HEK293 (cell line): ENCODE results near the gene APOL3.
"Not testable (repeated sequence)": the region's sequence is repeated elsewhere in the genome, so short reads cannot be mapped to it uniquely, and the experiment has no call there.

Experiments used
- CTCF ChIA-PET: fragments of 350-600 bp; formaldehyde crosslinking; extraction: SDS; loops from one replicate; lab custom pipeline; 2021; ENCODE audit warnings: antibody characterized with exemption; lab: Yijun Ruan, JAX
- POLR2A ChIA-PET: fragments of 300-600 bp; formaldehyde crosslinking; extraction: SDS; loops from one replicate; lab custom pipeline; 2020; ENCODE audit warnings: antibody characterized with exemption, inconsistent platforms; lab: Yijun Ruan, JAX
- H3K27ac ChIP-seq: fragments of 200-500 bp; sonication (Bioruptor generic); 2 replicates; pipeline ENCODE4 v1.5.1; 2014; ENCODE audit warnings: low read depth, low read length, control low read depth, inconsistent platforms; ENCODE audit errors: extremely low read depth
- H3K36me3 ChIP-seq, 2 experiments: fragments of 200-500 bp in 1 of 2; sonication (Bioruptor generic) in 1 of 2; 1 replicate in 1 of 2; 2 replicates in 1 of 2; pipeline ENCODE4 v1.5.1; 2014 to 2017; ENCODE audit warnings: inconsistent platforms in 2 of 2, low read length in 2 of 2; ENCODE audit not compliant: control insufficient read depth in 2 of 2, insufficient read depth in 1 of 2
- H3K4me1 ChIP-seq: fragments of 200-500 bp; sonication (Bioruptor generic); 2 replicates; pipeline ENCODE4 v1.5.1; 2014; ENCODE audit warnings: mild to moderate bottlenecking, low read length, inconsistent platforms; ENCODE audit not compliant: control insufficient read depth, insufficient read depth
- H3K4me3 ChIP-seq: 2 replicates; pipeline ENCODE4 v1.5.1; 2011; ENCODE audit warnings: low read depth, mild to moderate bottlenecking, control low read depth, low read length, moderate library complexity
- H3K9me3 ChIP-seq: fragments of 200-500 bp; sonication (Bioruptor generic); 2 replicates; pipeline ENCODE4 v1.5.1; 2014; ENCODE audit warnings: low read depth, low read length, inconsistent platforms; ENCODE audit not compliant: control insufficient read depth, insufficient read depth
- GLIS2 ChIP-seq: fragments of 450-650 bp; formaldehyde crosslinking; IDR thresholded peaks from 2 replicates; pipeline ENCODE4 v1.5.1; 2016; ENCODE audit warnings: missing biosample characterization, missing genetic modification characterization
- MYNN ChIP-seq: fragments of 450-650 bp; formaldehyde crosslinking; IDR thresholded peaks from 2 replicates; pipeline ENCODE4 v1.5.1; 2016; ENCODE audit warnings: missing biosample characterization, missing genetic modification characterization, borderline replicate concordance
- SCRT1 ChIP-seq: fragments of 450-650 bp; formaldehyde crosslinking; IDR thresholded peaks from 2 replicates; pipeline ENCODE4 v1.5.1; 2016; ENCODE audit warnings: missing biosample characterization, missing genetic modification characterization, borderline replicate concordance
- SCRT2 ChIP-seq: fragments of 450-650 bp; formaldehyde crosslinking; IDR thresholded peaks from 2 replicates; pipeline ENCODE4 v1.5.1; 2016; ENCODE audit warnings: missing biosample characterization, missing genetic modification characterization
- ZBTB17 ChIP-seq: fragments of 450-650 bp; formaldehyde crosslinking; IDR thresholded peaks from 2 replicates; pipeline ENCODE4 v1.5.1; 2016; ENCODE audit warnings: missing biosample characterization, missing genetic modification characterization
- ZNF184 ChIP-seq: fragments of 450-650 bp; IDR thresholded peaks from 2 replicates; pipeline ENCODE4 v1.5.1; 2018; ENCODE audit warnings: missing biosample characterization, mild to moderate bottlenecking, missing genetic modification characterization
- ZNF24 ChIP-seq: fragments of 450-650 bp; formaldehyde crosslinking; IDR thresholded peaks from 2 replicates; pipeline ENCODE4 v1.5.1; 2016; ENCODE audit warnings: missing biosample characterization, missing genetic modification characterization
- ZNF426 ChIP-seq: fragments of 450-650 bp; formaldehyde crosslinking; IDR thresholded peaks from 2 replicates; pipeline ENCODE4 v1.5.1; 2017; ENCODE audit warnings: missing biosample characterization, missing genetic modification characterization, mild to moderate bottlenecking, inconsistent platforms, moderate library complexity
- ZNF473 ChIP-seq: fragments of 450-650 bp; formaldehyde crosslinking; IDR thresholded peaks from 2 replicates; pipeline ENCODE4 v1.5.1; 2017; ENCODE audit warnings: missing biosample characterization, missing genetic modification characterization
- ZNF626 ChIP-seq: fragments of 450-650 bp; sonication (Bioruptor Pico); formaldehyde crosslinking; IDR thresholded peaks from 2 replicates; pipeline ENCODE4 v1.5.1; 2018; ENCODE audit warnings: missing biosample characterization, missing genetic modification characterization, inconsistent platforms
- ZSCAN16 ChIP-seq: fragments of 450-650 bp; formaldehyde crosslinking; IDR thresholded peaks from 2 replicates; pipeline ENCODE4 v1.5.1; 2016; ENCODE audit warnings: missing biosample characterization, missing genetic modification characterization
- ZSCAN30 ChIP-seq: fragments of 450-650 bp; IDR thresholded peaks from 2 replicates; pipeline ENCODE4 v1.5.1; 2018; ENCODE audit warnings: missing biosample characterization, mild to moderate bottlenecking, missing genetic modification characterization, moderate library complexity
- TF ChIP-seq, protein P1 (sequence below): fragments of 450-650 bp; IDR thresholded peaks from 2 replicates; pipeline ENCODE4 v1.5.1; 2018; ENCODE audit warnings: missing biosample characterization, mild to moderate bottlenecking, missing genetic modification characterization
- TF ChIP-seq, protein P2 (sequence below): fragments of 450-650 bp; formaldehyde crosslinking; IDR thresholded peaks from 2 replicates; pipeline ENCODE4 v1.5.1; 2016; ENCODE audit warnings: missing biosample characterization, missing genetic modification characterization

APOL3 gene

DNA sequence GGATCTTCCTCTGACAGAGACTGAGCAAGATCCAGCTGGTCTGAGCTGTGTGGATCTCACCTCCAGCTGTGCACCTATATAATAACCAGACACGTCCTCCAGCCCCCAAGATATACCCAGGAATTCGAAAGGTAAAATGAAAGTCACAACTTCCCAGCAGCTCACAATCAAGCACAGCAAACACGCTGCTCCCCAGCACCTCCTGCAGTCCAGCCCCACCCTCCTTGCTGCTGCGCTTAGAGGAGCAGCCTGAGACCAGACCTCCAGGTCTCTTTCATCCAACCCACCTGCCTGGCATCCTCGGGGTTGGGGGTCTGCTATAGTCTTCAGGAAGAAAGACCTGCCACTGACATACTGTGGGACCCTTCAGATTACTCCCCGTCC is 44.1 kb upstream of the APOL3 start:
- H3K27ac ChIP-seq: no peak overlapping the region
- ChIA-PET POLR2A (interaction anchor here (0.7 to 1.5 kb wide), 3 partner anchors 9 to 618 kb away, joined by 3 to 4 read pairs (median 3); no protein-coding TSS in a partner anchor), CTCF (interaction anchor here (0.7 to 3.0 kb wide), 4 partner anchors 9 to 891 kb away, joined by 3 to 13 read pairs (median 4); no protein-coding TSS in a partner anchor)
- H3K4me3 ChIP-seq: no peak overlapping the region
- H3K9me3 ChIP-seq: no peaks in the 10 kb centered on the region
- H3K36me3 ChIP-seq: no peaks in the 10 kb centered on the region
- no peak for TF ChIP-seq ZNF473 (tag by site-specific recombination)
- no peak for TF ChIP-seq GLIS2 (tag by site-specific recombination)
- TF ChIP-seq ZSCAN16 (tag by site-specific recombination): no peak
- TF ChIP-seq MYNN: no peak
- no peak for TF ChIP-seq ZNF24 (tag by site-specific recombination)
- TF ChIP-seq ZNF626 (tag by site-specific recombination): no peak
- no peaks in the 10 kb centered on the region for H3K4me1 ChIP-seq

DNA sequence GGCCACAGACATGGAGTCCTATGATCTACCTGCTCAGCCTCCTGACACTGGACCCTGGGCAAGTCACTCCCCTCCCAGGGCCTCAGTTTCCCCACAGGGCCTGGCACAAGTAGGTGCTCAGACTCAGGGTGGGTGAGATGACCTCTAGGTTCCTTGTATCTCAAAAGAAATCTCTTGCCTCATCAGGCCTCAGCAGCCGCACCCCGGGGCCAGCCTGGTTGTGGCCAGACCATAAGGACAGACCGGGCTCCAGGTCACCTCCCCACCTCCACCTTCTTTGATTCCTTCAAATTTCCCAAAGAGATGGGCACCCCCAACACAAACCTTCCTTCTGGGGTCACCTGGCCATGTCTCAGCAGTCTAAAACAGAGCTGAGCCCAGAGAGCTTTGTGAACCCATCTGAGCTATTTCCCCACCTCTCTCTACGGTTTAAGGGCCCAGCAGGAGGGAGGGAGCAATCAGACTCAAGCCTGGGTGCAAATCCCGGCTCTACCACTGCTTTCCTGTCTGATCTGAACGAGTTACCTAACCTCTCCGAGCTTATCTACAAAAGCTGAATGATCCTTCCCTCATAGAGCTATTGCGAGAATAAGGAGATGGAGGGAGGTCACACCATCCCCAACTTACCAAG is 43.6 kb upstream of the APOL3 start:
- CTCF ChIA-PET: interaction anchor here (0.7 to 3.0 kb wide), 5 partner anchors 9 to 890 kb away, joined by 3 to 13 read pairs (median 3); no protein-coding TSS in a partner anchor
- Histone ChIP-seq H3K9me3 (no peaks in the 10 kb centered on the region), H3K36me3 (no peaks in the 10 kb centered on the region), H3K4me3 (no peak overlapping the region), H3K27ac (no peak overlapping the region), H3K4me1 (no peaks in the 10 kb centered on the region)
- POLR2A ChIA-PET: interaction anchor here (0.7 to 1.5 kb wide), 3 partner anchors 8 to 618 kb away, joined by 3 to 4 read pairs (median 3); no protein-coding TSS in a partner anchor
- TF ChIP-seq SCRT1 (tag by site-specific recombination) (no peak), ZNF426 (tag by site-specific recombination) (no peak)
- TF ChIP-seq, protein P1, sequence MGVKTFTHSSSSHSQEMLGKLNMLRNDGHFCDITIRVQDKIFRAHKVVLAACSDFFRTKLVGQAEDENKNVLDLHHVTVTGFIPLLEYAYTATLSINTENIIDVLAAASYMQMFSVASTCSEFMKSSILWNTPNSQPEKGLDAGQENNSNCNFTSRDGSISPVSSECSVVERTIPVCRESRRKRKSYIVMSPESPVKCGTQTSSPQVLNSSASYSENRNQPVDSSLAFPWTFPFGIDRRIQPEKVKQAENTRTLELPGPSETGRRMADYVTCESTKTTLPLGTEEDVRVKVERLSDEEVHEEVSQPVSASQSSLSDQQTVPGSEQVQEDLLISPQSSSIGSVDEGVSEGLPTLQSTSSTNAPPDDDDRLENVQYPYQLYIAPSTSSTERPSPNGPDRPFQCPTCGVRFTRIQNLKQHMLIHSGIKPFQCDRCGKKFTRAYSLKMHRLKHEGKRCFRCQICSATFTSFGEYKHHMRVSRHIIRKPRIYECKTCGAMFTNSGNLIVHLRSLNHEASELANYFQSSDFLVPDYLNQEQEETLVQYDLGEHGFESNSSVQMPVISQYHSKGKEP: no peak
- TF ChIP-seq, protein P2, sequence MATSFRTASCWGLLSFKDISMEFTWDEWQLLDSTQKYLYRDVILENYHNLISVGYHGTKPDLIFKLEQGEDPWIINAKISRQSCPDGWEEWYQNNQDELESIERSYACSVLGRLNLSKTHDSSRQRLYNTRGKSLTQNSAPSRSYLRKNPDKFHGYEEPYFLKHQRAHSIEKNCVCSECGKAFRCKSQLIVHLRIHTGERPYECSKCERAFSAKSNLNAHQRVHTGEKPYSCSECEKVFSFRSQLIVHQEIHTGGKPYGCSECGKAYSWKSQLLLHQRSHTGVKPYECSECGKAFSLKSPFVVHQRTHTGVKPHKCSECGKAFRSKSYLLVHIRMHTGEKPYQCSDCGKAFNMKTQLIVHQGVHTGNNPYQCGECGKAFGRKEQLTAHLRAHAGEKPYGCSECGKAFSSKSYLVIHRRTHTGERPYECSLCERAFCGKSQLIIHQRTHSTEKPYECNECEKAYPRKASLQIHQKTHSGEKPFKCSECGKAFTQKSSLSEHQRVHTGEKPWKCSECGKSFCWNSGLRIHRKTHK (tag by site-specific recombination): no peak

DNA sequence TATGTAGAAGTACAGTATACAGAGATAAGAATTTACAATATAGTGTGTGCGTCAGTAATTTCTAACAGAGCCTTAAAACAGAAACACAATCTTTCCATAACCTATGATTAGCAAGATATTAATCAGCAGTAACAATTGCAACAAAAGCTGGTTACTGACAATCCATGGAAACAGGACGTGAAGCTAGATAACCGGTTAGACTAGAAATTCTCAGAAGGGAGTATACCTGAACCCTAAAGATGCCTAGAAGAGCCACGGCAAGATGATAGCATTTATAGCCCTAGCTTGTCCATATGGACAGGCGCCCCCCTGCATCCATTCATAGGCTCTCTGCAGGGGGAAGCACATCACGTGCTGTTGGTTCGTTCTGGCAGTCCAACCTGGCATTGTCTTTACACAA is 42.9 kb upstream of the APOL3 start:
- POLR2A ChIA-PET, H3K27ac ChIP-seq, H3K4me1 ChIP-seq, H3K4me3 ChIP-seq, H3K36me3 ChIP-seq, H3K9me3 ChIP-seq: not testable (repeated sequence)
- CTCF ChIA-PET: interaction anchor here (0.6 to 3.0 kb wide), 5 partner anchors 18 to 83 kb away, joined by 3 to 13 read pairs (median 3); no protein-coding TSS in a partner anchor

DNA sequence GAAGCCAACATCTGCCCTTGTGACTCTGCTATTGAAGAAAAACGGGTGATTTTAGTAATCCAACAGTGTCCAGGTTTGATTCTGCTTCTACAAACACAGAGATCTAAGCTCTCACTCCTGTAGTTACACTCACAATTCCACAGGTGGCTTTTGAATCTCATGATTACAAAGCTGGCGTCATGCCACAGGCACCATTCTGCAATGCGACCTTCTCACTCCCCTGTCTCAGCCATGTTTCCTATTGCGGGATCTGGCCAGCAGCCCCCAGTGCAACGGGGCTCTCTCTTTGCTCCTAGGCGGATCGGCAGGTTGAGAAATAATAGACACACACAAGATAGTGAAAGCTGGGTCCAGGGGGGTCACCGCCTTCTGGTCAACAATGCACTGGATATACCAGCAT is 42.4 kb upstream of the APOL3 start:
- POLR2A ChIA-PET, H3K9me3 ChIP-seq, H3K27ac ChIP-seq, H3K4me1 ChIP-seq, H3K4me3 ChIP-seq: not testable (repeated sequence)
- TF ChIP-seq ZSCAN30 (tag by site-specific recombination): peak; percentile 54; the same call in 1 of the 2 replicates
- peak; percentile 34; the same call in 1 of the 2 replicates for TF ChIP-seq ZBTB17 (tag by site-specific recombination)
- TF ChIP-seq SCRT2 (tag by site-specific recombination): peak; percentile 95
- peak; percentile 97 for TF ChIP-seq ZNF184 (tag by site-specific recombination)
- peak; percentile 71; the same call in 1 of the 2 replicates for TF ChIP-seq SCRT1 (tag by site-specific recombination)
- TF ChIP-seq, all 188 proteins: peak for 5; not testable (repeated sequence) for 183
- CTCF ChIA-PET: interaction anchor here (0.6 to 3.0 kb wide), 6 partner anchors 19 to 409 kb away, joined by 3 to 13 read pairs (median 3); no protein-coding TSS in a partner anchor
- H3K36me3 ChIP-seq: not testable (repeated sequence)
